Lower lobe of right lung (tissue), 2 donors: ENCODE data around the gene PDRG1. TPM values are rescaled to one million over a fixed set of nuclear protein-coding genes. Genes with fewer than 3 reads are reported as not detected.

Source experiments
- ATAC-seq, 2 donors: fragments of 200-7000 bp; cut with Tn5 transposase; one replicate each; pipeline ENCODE4 v1.9.1; 2020 to 2022; ENCODE audit warnings: mild to moderate bottlenecking in 2 of 2, moderate library complexity in 2 of 2
- DNase-seq: peaks from one replicate; pipeline ENCODE4 v3.0.0-alpha.2; 2020
- H3K27ac ChIP-seq: fragments of 200-600 bp; one replicate; pipeline ENCODE4 v1.8.0; 2022
- H3K27me3 ChIP-seq: fragments of 200-600 bp; one replicate; pipeline ENCODE4 v1.8.0; 2022; ENCODE audit warnings: low read depth
- H3K36me3 ChIP-seq: fragments of 200-600 bp; one replicate; pipeline ENCODE4 v1.8.0; 2022; ENCODE audit warnings: mild to moderate bottlenecking
- H3K4me1 ChIP-seq: fragments of 200-600 bp; one replicate; pipeline ENCODE4 v1.8.0; 2022
- H3K4me3 ChIP-seq: fragments of 200-600 bp; one replicate; pipeline ENCODE4 v1.8.0; 2022; ENCODE audit warnings: mild to moderate bottlenecking
- H3K9me3 ChIP-seq: fragments of 200-600 bp; one replicate; pipeline ENCODE4 v1.8.0; 2022
- CTCF ChIP-seq: fragments of 200-600 bp; IDR thresholded peaks from one replicate; pipeline ENCODE4 v1.8.0; 2022; ENCODE audit warnings: antibody characterized with exemption, mild to moderate bottlenecking
- intact Hi-C: fragments of 100-400 bp; cut with DNase I; formaldehyde crosslinking; loops from one replicate; pipeline ENCODE4 v1.11.0; 2022
- total RNA-seq: library from RNA; stranded (reverse); fragmentation: NEBNext Ultra II Directional; extraction: Animal tissue kit (Norgen Biotek cat#: 25700); gene quantifications from one replicate; pipeline ENCODE4 v1.2.1, GENCODE V29; 2021
- donor health status: DM: no; HTN: yes; CAD: no; lungs with severe emphysema.

Gene PDRG1
- total RNA-seq, 1 donor from 2014 or later = 9.4 TPM

GRCh38 chr20:31945319-31945718 lies 6.5 kb downstream of the PDRG1 start:
- no peak overlapping the region for H3K27ac ChIP-seq
- no peak for DNase-seq
- peaks cover 66% of the 10 kb centered on the region for H3K36me3 ChIP-seq
- peaks cover 7% of the 10 kb centered on the region for H3K4me1 ChIP-seq
- H3K27me3 ChIP-seq = no peaks in the 10 kb centered on the region
- H3K4me3 ChIP-seq = no peak overlapping the region
- no peaks in the 10 kb centered on the region for H3K9me3 ChIP-seq
- TF ChIP-seq CTCF = no peak
- intact Hi-C loops = no loop called here
- ATAC-seq = no peak

GRCh38 chr20:31943052-31943471 lies 8.8 kb downstream of the PDRG1 start:
- no peak for TF ChIP-seq CTCF
- no peak for DNase-seq
- Histone ChIP-seq H3K27me3 (no peaks in the 10 kb centered on the region), H3K4me3 (no peak overlapping the region), H3K27ac (no peak overlapping the region), H3K4me1 (no peaks in the 10 kb centered on the region), H3K36me3 (peaks cover 48% of the 10 kb centered on the region), H3K9me3 (no peaks in the 10 kb centered on the region)
- ATAC-seq = no peak
- intact Hi-C loops = no loop called here

- DNase-seq (no peak), ATAC-seq (no peak)
- Histone ChIP-seq H3K36me3 (peaks cover 14% of the 10 kb centered on the region), H3K27me3 (no peaks in the 10 kb centered on the region), H3K4me1 (no peaks in the 10 kb centered on the region), H3K27ac (no peak overlapping the region), H3K9me3 (no peaks in the 10 kb centered on the region), H3K4me3 (no peak overlapping the region)
- TF ChIP-seq CTCF = no peak
- intact Hi-C loops = no loop called here
These were observed 12.2 kb downstream of the PDRG1 start for GRCh38 chr20:31939661-31940060.

GRCh38 chr20:31937820-31938219 lies 14.0 kb downstream of the PDRG1 start:
- DNase-seq (no peak), ATAC-seq (no peak)
- no peak for TF ChIP-seq CTCF
- peaks cover 4% of the 10 kb centered on the region for H3K36me3 ChIP-seq
- H3K4me3 ChIP-seq = no peak overlapping the region
- no peaks in the 10 kb centered on the region for H3K27me3 ChIP-seq
- no peaks in the 10 kb centered on the region for H3K4me1 ChIP-seq
- H3K9me3 ChIP-seq = no peaks in the 10 kb centered on the region
- intact Hi-C loops = no loop called here
- H3K27ac ChIP-seq = no peak overlapping the region

- DNase-seq = no peak
- Histone ChIP-seq H3K36me3 (no peaks in the 10 kb centered on the region), H3K4me3 (no peak overlapping the region), H3K27ac (no peak overlapping the region), H3K9me3 (no peaks in the 10 kb centered on the region), H3K27me3 (no peaks in the 10 kb centered on the region), H3K4me1 (no peaks in the 10 kb centered on the region)
- no peak for TF ChIP-seq CTCF
- intact Hi-C loops = no loop called here
- ATAC-seq = no peak
These were observed 15.4 kb downstream of the PDRG1 start for GRCh38 chr20:31936420-31936819.
